GM21381 (cell line): ENCODE data around the gene ADAMTS17.

Source experiments
- ATAC-seq: cut with Tn5 transposase; IDR thresholded peaks from one replicate; pipeline ENCODE4 v1.9.1; 2021; ENCODE audit warnings: mild to moderate bottlenecking, moderate library complexity; ENCODE audit not compliant: unreplicated experiment

Gene ADAMTS17

DNA sequence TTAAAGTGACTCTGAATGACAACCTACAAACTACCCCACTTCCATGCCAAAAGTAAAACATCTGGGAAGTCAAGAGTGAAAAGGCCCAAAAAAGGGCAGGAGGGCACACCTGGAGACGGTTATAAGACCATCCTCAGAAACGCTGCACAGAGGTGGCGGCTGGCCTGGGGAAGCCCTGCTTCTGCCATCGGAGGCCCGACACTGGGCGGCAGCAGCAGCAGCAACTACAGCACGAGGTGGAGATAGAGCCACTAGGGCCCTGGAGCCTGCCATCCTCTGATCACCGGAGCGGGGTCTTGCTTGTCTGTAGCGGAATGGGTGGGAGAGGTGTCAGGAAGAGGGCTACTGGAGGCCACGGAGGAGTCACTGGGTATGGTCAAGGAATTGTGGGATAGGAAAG, 283.3 kb downstream of the ADAMTS17 start:
- no peak for ATAC-seq

- no peak for ATAC-seq
Observed at GRCh38 chr15:100057281-100057680, 284.5 kb downstream of the ADAMTS17 start.

- ATAC-seq: no peak
Observed at GRCh38 chr15:100056411-100057072, 285.2 kb downstream of the ADAMTS17 start.

GRCh38 chr15:100055821-100056220, 286.0 kb downstream of the ADAMTS17 start:
- no peak for ATAC-seq

DNA sequence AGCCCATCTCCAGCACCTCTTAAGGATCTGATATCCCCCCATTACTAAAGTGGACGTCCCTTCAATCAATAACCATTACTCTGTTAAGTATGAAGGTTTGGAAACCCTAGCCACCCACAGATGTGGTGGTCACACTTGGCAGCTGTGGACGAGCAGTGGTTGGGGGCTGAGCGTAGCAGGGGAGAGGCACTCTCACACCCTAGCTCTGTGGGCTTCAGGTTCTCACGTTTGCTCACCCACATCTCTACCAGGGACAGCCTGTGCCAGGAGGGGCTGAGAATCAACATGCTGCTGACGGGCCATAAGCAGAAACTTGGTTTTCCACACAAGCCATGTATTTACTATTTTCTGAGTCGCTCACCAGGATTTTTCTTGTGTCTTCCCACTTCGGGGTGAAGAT, 287.2 kb downstream of the ADAMTS17 start:
- no peak for ATAC-seq

- no peak for ATAC-seq
Observed at GRCh38 chr15:100053474-100054121, 288.2 kb downstream of the ADAMTS17 start.

GRCh38 chr15:100052716-100053473, 288.9 kb downstream of the ADAMTS17 start:
- no peak for ATAC-seq

GRCh38 chr15:100050877-100051786, 290.6 kb downstream of the ADAMTS17 start:
- no peak for ATAC-seq

GRCh38 chr15:100049936-100050876, 291.6 kb downstream of the ADAMTS17 start:
- no peak for ATAC-seq

DNA sequence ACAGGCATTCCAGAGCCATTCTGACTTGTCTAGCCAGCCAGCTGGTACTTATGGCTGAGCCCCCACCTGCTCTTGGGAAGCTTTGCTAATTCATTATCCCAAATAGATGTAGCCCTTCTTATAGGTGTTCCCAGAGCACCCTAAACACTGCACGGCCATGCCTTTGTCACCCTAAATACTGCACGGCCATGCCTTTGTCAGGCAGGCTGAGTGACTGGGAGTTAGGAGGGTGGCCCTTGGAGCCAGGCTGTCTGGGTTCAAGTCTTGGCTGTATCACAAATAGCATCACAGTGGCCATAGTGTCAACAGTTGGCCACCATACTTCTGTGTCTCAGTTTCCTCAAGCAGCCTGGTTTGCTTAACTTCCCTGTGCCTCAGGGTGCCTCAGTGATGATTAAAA, 292.3 kb downstream of the ADAMTS17 start:
- no peak for ATAC-seq

DNA sequence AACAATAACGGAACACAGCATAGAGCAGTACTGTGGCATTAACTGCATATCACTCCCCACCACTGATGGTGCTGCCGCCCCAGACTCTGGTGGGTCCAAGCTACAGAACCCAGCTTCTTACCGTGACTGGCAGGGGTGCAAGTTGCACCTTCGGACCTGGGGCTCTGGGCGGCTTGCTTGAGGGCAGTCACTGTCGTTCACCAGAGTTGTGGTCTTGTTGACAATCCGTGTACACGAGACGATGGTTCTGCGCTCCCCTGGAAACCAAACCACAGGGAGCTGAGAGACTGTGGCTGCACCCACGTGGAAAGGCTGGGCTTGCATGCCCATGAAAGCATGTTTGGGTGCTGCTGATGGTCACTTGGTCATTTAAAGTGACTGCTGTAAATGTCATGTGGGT, 293.0 kb downstream of the ADAMTS17 start:
- ATAC-seq: no peak

- ATAC-seq: peak; percentile 46
Observed at GRCh38 chr15:100043692-100044091, 298.1 kb downstream of the ADAMTS17 start.

DNA sequence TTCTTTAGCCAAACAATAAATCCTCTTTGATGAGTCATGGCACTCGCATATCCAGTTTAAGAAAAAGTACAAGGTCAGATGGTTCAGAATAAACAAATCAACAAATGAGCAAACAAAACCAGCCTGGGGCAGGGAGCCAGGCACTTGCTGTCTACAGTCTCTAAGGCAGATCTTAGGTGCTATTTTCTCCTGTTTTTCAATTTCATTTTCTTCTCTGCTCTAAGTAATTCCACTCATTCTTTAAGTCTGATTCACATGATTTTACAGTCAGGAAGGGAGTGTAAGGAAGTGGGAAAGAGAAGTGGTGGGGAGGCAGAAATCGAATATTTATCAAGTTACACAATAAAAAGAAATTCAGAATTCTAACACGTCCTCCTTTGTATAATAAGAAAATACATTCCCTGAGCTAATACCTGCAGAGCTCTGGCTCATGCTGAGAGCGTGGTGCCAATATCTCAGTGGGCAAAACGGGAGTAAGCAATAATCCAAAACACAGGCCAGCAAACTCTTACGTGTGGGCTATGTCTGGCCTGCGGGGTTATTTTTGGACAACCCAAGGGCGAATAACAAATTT, 298.6 kb downstream of the ADAMTS17 start:
- no peak for ATAC-seq

DNA sequence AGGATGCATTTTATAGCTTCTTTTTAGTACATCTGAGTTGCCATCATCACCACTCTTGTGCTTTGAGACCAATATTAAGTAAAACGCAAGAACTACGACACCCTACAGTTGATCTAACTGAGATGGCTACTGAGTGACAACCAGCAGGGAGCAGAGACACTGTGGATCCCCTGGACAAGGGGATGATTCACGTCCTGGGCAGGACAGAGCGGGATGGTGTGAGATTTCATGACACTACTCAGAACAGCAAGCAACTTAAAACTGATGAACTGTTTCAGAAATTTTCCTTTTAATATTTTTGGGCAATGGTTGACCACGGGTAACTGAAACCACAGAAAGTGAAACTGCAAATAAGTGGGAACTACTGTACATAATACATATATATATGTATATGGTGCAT, 299.2 kb downstream of the ADAMTS17 start:
- no peak for ATAC-seq

DNA sequence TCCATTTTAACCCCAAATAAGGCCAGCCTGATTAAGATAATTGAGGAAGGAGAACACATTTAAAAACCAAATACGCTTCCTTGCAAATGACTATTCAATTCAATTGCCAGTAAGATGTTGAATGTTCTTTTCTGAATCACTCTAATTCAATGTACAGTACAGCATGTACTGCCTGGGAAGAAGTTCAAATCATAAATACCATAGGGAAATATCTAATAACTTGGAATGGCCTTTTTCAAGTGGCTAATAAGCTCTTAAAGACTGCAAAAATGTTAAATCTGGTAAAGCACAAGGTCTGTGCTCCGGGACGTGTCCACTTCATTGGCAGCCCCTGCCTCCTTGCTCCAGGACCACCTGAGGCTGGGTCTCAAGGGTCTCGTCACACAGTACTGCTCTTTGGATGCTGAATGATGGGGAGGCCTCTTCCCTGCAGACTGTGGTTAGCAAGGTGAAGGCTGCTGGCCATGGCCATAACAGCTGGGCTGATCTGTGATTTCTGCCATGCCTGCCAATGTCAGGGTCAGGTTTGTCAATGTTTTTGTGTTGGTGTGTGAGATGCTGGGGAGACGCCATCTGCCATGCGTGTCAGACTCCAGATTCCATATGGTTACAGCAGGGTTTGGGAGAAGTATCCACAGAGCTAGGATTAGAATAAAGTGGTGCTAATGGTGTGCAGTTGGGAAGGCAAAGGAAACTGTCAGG, 300.5 kb downstream of the ADAMTS17 start:
- ATAC-seq: no peak

DNA sequence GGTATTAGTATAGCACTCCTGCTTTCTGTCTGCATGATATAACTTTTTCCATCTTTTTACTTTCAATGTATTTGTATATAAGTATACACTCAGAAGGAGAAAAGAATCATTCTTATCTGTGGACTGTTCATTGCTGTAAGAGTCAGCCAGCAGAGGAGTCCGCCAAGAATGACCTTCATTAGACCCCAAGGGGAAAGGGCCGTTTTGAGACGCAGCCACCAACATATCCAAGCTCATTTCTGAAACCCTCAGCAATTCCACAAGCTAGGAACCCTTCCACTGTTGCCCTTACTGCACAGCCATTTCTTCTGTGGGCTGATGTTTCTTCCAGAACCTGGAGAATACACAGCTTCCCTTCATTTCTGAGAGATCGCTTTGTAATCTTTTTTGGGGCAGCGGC, 301.8 kb downstream of the ADAMTS17 start:
- no peak for ATAC-seq

DNA sequence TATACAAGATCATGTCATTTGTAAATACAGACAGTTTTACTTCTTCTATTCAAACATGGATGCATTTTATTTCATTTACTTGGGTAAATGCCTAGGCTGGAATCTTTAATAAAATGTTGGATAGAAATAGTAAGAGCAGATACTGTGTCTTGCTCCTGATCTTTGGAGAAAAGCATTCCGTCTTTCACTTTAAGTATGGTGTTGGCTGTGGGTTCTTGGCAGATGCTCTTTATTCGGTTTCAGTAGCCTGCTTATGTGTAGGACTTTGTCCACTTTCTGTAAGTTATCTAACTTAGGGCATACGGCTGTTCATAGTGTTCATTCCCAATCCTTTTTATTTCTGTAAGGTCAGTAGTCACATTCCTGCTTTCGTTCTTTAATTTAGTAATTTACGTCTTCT, 303.0 kb downstream of the ADAMTS17 start:
- ATAC-seq: no peak

- ATAC-seq: no peak
Observed at GRCh38 chr15:100037901-100038300, 303.9 kb downstream of the ADAMTS17 start.

GRCh38 chr15:100036015-100036414, 305.8 kb downstream of the ADAMTS17 start:
- ATAC-seq: no peak
